Fibroblast of pulmonary artery (primary cell): Measurements from ENCODE around the gene HAGHL.

Experiments used
- DNase-seq: peaks from one replicate; pipeline ENCODE4 v3.0.0-alpha.2; 2010; ENCODE audit warnings: low read depth
- H3K4me3 ChIP-seq: replicated peaks from 2 replicates; pipeline ENCODE4 v1.5.1; 2011; ENCODE audit warnings: low read depth, mild to moderate bottlenecking, control low read depth, low read length, moderate library complexity
- CTCF ChIP-seq: IDR thresholded peaks from 2 replicates; pipeline ENCODE4 v1.5.1; 2011; ENCODE audit warnings: mild to moderate bottlenecking, control low read depth, low read length, inconsistent platforms; ENCODE audit errors: missing control alignments

Gene HAGHL

GRCh38 chr16:724188-725040 lies 2.5 kb upstream of the HAGHL start:
- DNase-seq = no peak
- H3K4me3 ChIP-seq = no peak overlapping the region
- no peak for TF ChIP-seq CTCF

GRCh38 chr16:725041-725376 lies 1.9 kb upstream of the HAGHL start:
- H3K4me3 ChIP-seq = no peak overlapping the region
- no peak for DNase-seq
- TF ChIP-seq CTCF = no peak

GRCh38 chr16:725463-726187 lies 1.3 kb upstream of the HAGHL start:
- DNase-seq = no peak
- TF ChIP-seq CTCF = no peak
- no peak overlapping the region for H3K4me3 ChIP-seq

- TF ChIP-seq CTCF = no peak
- no peak for DNase-seq
- H3K4me3 ChIP-seq = no peak overlapping the region
These were observed 793 bp upstream of the HAGHL start for GRCh38 chr16:726188-726437.

GRCh38 chr16:727291-727977 lies 528 bp downstream of the HAGHL start:
- peak overlapping the region; percentile 65 for H3K4me3 ChIP-seq
- no peak for TF ChIP-seq CTCF
- no peak for DNase-seq

DNA sequence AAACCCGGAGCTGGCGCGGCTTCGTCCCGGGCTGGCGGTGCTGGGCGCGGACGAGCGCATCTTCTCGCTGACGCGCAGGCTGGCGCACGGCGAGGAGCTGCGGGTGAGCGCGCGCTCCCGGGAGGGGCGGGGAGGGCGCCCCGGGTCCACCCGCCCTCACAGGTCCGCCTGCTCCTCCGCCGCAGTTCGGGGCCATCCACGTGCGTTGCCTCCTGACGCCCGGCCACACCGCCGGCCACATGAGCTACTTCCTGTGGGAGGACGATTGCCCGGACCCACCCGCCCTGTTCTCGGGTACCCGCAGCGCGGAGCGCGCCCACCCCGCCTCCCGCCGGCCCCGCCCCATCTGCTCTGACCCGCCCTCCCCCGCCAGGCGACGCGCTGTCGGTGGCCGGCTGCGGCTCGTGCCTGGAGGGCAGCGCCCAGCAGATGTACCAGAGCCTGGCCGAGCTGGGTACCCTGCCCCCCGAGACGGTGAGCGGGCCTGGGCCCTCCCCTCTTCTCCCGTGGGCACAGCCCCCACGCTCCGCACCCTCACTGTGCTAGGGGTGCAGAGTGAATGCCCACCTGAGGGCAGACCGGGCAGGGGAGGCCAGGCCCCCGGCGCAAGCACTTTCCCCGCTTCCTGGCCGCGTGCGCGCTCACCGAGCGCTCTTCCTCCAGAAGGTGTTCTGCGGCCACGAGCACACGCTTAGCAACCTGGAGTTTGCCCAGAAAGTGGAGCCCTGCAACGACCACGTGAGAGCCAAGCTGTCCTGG lies 1.4 kb downstream of the HAGHL start:
- peak overlapping the region; percentile 65 for H3K4me3 ChIP-seq
- DNase-seq = peak; percentile 73
- no peak for TF ChIP-seq CTCF
